GM18861 (cell line): ENCODE data around the gene SNTB2.
"Not testable (repeated sequence)": the region's sequence is repeated elsewhere in the genome, so short reads cannot be mapped to it uniquely, and the experiment has no call there.

Experiments
- ATAC-seq: cut with Tn5 transposase; IDR thresholded peaks from one replicate; pipeline ENCODE4 v1.9.1; 2021; ENCODE audit not compliant: unreplicated experiment

SNTB2 gene

GRCh38 chr16:69233124-69233523 lies 46.2 kb downstream of the SNTB2 start:
- ATAC-seq, result no peak

GRCh38 chr16:69234460-69234859 lies 47.5 kb downstream of the SNTB2 start:
- no peak for ATAC-seq

DNA sequence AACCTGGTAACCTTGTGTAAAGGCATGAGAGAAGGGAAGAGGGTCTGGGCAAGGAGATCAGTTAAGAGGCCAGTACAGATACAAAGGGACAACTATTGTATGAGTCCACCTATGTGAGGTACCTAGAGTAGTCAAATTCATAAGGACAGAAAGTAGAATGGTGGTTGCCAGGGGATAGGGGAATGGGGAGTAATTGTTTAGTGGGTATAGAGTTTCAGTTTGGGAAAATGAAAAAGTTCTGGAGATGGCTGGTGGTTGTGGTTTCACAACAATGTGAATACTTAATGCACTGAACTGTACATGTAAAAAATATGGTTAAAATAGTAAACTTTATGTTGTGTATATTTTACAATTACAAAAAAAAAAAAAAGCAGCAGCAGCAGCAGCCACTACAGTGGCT lies 49.4 kb downstream of the SNTB2 start:
- ATAC-seq, result no peak

GRCh38 chr16:69237296-69237695 lies 50.3 kb downstream of the SNTB2 start:
- no peak for ATAC-seq

DNA sequence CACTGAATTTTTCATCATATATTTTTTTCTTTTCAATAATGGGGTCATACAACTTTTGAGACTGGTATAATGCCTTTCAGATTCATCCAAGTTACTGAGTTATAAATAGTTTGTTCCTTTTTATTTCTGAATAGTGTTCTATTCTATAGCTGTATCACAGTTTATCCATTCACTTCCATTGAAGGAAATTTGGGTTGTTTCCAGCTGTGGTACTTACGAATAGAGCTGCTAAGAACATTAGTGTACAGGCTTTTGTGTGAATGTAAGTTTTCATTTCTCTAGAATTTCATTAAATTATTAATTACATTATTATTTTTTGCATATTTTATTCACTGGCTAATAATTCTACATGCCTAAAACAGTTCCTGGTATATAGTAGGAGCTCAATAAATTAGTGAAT lies 52.9 kb downstream of the SNTB2 start:
- ATAC-seq, result no peak

DNA sequence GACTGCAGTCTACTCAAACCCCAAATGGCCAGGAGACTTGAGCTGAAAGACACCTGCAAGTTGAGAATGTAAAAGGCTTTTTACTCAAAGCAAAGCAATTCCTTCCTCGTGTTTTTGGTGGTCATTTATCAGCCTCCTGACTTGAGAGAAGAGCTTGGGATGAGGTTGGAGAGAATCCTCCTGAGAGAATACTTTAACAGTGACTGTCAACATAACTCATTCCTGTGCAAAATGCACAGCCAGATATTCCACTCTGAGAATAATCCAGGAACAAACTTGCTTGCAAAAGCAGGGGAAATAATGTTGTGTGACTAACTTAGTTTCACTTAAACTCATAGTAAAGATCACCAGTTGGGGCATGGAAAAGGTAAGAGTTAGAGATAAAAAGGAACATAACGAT lies 53.4 kb downstream of the SNTB2 start:
- no peak for ATAC-seq

GRCh38 chr16:69241926-69242325 lies 55.0 kb downstream of the SNTB2 start:
- ATAC-seq, result no peak

GRCh38 chr16:69243479-69243878 lies 56.5 kb downstream of the SNTB2 start:
- ATAC-seq, result no peak

DNA sequence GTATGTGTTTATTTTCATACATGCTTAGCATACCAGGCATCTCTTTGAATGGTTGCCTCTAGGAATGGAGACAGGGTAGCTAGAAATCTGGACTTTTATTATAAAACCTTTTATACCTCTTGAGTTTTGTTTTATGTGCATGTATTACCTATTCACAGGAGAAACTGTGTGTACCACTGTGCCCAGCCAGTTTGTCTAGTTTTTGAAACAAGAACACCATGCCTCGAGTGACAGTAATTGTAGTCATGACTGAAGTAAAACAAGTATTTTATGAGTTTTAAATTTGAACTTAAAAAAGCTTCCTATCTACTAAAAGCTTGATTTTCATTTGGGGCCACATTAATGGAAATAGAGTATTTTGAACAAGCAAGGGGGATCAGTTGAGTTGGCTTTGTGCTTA lies 57.4 kb downstream of the SNTB2 start:
- ATAC-seq, result no peak

DNA sequence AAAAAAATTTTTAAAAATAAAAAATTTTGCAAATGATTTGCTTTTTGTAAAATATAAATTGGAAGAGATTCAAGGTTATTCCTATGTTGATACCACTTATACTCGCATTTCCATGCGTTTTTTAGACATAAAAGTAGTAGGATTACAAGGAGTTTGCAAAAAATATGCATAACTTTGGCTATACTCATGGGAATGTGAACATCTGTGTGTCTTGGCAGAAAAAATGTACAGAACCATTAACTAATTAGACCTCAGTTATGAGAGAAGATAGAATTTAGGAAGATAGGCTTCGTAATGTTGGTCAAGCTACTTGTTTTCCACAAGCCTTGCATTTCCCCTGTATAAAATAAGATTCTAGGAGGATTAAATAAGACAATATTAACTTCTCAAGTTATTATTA lies 63.1 kb downstream of the SNTB2 start:
- no peak for ATAC-seq

DNA sequence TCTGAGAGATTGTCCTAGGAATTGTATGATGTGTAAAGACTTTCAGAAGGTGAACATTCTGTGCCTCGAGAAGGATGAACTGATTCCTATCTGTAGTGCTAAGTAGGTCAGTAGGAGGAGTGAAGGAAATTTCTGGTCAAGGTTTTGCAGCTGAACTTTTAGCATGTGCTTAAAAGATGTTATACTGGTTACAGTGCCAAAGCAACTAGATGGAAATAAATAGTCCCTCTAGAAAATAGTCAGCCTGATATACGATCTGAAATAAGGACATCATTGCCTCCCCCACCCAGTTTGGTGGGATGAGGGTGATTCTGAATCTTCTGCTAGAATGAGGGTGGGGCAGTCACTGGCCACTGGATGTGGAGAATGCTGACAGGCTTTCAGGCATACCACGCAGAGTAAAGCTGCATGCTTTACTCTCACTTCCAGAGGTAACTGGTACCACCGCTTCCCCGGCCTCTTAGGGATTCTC lies 66.9 kb downstream of the SNTB2 start:
- ATAC-seq, result no peak

- not testable (repeated sequence) for ATAC-seq
Measured at GRCh38 chr16:69259428-69259764, 72.4 kb downstream of the SNTB2 start.

DNA sequence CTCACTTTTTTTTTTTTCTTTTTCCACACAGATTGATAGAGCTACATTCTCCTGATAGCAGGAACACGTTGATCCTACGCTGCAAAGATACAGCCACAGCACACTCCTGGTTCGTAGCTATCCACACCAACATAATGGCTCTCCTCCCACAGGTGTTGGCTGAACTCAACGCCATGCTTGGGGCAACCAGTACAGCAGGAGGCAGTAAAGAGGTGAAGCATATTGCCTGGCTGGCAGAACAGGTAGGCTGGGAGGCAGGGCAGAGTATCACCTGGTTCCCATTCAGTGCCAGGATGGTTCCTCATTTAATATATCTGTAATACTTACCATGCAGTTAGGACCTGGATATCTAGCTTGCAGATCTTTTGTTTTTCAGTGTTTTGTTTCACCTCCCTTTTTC lies 73.1 kb downstream of the SNTB2 start:
- no peak for ATAC-seq

DNA sequence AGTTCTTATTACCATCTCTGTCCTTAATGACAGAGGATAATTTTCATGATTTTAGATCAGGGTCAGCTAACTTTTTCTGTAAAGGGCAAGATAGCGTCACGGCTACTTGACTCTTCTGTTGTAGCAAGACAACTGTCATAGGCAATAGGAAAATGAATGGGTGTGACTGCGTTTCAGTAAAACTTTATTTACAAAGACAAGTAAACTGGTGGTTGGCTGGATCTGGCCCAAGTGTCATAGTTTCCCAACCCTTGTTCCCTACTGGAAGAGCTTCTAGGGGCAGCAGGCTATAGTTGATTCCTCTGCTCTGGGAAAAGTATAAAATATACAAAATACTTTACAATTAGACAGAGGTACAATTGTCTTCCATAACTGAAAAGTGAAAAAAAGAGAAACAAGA lies 73.5 kb downstream of the SNTB2 start:
- no peak for ATAC-seq

- no peak for ATAC-seq
Measured at GRCh38 chr16:69266334-69267063, 79.5 kb downstream of the SNTB2 start.

GRCh38 chr16:69267633-69268032 lies 80.7 kb downstream of the SNTB2 start:
- ATAC-seq, result no peak

GRCh38 chr16:69270395-69270794 lies 83.4 kb downstream of the SNTB2 start:
- ATAC-seq, result no peak

DNA sequence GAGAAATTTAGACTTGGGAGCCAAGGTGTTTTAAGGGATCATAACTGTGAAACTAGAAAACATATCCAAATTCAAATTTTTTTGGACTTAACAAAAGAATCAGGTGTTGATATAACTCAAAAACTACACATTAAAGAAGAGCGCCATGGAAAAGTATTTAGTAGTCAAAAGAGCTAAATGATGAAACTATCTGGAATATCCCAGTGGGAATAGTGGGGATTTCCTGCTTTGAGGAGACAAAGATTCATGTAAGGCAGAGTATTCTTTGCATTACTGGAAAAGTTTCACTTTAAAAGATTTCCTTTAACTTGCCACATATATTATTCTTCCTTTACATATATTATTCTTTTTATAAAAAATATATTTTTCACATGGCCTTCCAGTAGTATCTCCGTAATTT lies 83.9 kb downstream of the SNTB2 start:
- no peak for ATAC-seq

GRCh38 chr16:69273009-69273408 lies 86.0 kb downstream of the SNTB2 start:
- ATAC-seq, result no peak

GRCh38 chr16:69274699-69275235 lies 87.8 kb downstream of the SNTB2 start:
- no peak for ATAC-seq

DNA sequence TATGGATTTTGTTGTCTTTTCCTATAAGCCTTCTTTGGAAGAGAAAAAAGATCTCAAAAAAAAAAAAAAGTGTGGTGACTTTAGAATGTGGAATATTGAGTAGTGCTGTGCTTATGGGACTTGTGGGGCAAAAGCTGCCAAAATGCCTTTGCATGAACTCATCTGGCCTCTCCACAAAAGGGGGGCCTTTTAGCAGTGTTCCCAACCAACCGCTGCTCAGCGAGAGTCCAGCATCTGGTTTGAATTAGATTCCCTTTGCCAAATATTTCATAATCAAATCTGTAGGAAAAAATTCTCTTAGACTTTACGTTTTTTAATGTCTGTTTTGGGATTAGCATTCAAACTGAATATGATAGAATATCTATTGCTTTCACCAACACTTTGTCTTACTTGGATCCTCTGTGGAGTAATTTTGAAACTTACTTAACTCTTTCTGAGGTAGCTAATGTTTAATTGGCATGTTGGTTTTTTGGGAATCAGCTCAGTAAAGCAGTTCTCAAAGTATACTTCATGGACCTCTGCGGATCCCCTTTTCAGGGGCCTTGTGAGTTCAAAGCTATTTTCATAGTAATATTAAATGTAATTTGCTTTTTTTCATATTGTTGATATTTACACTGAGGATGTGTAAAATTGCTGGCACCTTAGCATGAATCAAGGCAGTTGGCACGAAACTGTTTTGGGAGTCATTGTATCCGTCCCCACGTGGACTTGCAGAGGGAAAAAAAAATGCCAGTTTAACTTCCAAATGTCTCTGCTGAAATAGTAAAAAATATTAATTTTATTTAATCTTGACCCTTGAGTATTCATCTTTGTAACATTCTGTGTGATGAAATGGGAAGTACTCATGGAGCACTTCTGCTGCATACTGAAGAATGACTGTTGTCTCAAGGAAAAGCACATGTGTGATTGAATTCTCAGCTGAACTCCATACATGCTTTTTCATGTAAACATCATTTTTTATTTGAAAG lies 89.5 kb downstream of the SNTB2 start:
- ATAC-seq, result no peak

DNA sequence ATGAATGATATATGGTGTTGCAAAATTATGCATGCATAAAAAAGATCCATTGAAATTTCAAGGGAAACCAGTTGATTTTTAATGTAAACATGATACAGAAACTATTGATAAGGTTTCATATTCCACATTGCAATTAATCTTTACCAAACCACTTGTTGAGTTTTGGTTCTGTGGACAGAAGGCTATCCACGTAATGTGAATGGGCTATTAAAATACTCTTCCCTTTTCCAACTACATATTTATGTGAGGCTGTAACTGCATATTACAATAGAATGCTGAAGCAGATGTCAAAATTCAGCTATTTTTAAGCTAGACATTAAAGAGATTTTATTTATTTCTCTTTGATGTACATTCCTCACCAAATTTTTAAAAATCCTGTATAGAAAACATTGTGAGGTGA lies 90.4 kb downstream of the SNTB2 start:
- ATAC-seq, result no peak
